NCI-H1930 (cell line): ENCODE results near the gene KAT7.

Experiments
- DNase-seq, 2 experiments: peaks; one replicate each; lab custom pipeline; 2025; lab: John Stamatoyannopoulos, UW

KAT7 gene

DNA sequence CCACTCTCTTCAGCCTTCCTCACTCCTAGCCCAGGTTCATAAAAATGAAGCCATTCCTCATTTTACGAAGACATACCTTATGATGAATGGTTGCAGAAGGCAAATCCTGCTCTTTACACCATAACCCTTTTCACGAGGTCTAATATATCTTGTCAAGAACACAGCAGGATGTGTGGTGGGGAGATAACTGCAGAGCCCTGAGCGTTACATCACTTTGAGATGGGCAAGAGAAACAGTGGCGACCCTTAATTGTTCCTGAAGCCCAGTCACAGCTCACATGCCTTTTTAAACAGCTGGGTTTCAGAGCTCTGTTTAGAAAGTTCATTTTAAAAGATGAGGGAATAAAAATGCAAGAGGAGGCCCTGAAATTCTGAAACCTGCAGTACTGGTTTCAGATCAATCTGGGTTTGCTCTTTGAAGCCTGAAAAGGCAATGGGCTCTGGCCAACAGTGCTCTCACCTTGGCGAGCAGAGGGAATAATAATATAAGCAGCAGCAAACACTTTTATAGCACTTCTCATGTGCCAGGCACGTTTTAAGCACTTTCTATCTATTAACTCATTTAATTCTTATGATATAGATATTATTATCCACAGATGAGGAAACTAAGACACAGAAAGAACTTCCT, 27.4 kb upstream of the KAT7 start:
- DNase-seq: no peak

DNA sequence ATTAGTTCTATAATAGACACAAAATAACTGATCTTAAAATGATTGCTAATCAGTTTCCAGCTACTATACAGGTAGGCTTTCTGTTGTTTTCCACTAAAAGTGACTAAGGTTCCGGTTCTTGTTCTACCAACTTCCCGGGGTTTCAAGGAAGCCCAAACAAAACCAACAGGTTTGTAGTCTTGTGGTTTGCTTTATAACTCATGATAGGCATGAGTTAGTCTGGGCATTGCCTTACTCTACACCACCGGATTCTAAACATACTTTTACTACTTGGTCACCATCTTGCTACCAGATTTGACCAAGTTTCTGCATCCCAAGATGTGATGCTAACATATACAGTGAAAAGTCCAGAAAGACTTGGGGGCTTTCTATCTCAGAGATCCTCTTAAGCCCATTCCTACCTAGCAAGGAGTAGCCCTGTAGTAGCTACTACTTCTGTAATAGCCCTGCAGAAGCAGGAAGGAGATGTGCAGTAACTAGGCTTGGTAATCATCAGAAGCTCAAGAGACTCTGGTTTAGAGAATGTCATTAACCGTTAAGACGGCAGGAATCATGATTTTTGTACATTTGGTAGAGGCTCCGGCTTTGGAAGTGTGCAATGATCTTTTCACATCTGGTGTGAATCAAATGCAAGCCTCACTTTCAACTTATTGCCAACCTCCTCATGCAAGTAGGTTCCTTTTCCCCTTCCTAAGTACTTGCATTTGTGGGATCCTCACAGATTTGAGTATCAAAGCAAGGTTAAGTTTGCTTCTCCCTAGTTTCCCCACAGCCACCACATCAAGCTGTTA, 26.1 kb upstream of the KAT7 start:
- DNase-seq: no peak

DNA sequence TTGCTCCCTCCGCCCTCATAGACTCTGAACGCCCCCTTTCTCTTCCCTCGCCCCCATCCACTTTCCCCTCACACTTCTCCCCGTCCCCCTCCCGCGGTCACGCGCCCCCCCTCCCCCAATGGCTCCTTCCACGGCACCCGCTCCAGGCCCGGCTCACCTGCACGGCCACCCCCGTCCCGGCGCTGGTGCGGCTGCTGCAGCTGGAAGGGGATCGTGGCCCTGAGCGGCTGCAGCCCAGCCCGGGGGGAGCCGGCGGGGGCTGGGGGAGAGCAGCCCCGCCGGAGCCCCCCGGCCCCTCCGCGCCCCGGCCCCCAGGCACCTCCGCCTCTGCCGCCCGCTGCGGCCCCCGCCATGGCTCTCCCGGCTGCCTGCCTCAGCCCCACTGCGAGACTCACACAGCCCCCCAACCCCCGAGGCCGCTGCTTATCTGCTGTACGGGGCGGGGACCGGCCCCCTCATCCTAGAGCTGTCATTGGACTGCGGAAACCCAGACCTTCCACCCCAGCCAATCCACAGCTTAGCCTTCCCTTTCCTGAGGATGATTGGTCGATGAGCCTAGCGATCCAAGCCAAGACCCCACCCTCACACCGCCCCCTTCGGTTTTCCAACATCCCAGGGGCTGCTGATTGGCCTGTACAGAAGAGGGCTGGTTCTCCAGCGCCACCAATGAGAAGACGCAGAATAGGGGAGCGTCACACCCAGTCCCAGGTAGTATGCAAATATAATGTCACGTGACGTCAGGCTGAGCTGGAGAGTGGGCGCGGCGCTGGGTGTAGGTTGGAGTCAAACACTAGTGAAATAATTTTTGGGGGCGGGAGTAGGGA, 24.5 kb upstream of the KAT7 start, which contains the start of gene FAM117A:
Gene FAM117A, minus strand, starts transcription at position 397 of the 824 bp plus-strand sequence. Its CDS starts 44 bp downstream, at position 353.
- DNase-seq: peak; percentile 95 to 97

DNA sequence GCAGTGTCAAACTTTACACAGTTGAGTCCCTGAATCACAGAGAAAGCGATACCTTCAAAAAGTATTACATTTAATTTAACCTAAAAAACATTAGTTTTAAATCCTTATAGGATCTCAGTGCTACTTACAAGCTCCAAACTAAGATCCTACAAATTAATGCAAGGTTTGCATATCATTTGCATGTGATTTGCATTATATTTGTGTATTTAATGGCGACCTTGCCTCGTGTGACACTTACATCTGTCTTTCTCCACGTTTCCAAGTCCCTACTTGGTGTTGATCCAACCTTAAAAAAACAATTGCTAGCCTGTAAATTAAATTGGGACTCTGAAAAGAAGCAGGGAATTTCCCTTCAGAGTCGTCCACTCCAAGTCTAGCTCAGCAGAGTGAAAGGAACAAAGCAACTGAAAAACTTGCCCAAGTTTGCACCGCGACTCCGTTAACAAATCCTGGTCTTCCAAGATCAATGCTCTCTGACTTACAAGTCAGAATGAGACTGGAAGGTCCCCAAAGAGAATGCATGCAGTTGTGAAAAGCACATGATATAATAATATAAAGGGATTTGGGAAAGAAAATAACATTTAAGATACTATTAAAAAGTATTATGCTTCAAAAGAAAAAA, 23.8 kb upstream of the KAT7 start:
- DNase-seq: no peak

DNA sequence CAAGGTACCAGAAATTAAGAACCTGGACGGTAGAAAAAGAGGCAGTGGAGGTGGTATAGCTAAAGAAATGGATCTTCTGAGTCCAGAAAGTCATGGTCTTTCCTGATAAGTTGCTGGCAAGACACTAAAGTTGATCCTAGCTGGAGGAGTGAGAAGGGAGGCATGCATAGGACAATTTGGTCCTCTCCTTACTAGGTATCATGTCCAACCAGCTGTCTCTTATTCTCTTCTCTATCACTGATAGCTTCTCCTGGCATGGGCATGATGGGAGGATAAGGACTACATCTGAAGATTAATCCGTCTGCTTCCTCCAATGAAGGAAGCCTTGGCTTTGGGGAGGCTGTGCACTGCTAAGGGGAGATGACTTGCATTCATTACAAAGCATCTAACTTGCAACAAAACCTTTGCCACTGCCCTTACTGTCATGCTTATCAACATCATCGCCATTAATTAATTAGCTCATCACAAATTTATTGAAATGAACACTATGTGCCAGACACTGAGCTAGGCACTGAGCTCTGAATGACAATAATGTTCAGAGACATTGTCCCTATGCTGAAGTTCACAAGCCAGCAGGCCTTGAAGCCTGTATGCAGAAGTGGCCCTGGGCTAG, 21.5 kb upstream of the KAT7 start:
- no peak for DNase-seq

DNA sequence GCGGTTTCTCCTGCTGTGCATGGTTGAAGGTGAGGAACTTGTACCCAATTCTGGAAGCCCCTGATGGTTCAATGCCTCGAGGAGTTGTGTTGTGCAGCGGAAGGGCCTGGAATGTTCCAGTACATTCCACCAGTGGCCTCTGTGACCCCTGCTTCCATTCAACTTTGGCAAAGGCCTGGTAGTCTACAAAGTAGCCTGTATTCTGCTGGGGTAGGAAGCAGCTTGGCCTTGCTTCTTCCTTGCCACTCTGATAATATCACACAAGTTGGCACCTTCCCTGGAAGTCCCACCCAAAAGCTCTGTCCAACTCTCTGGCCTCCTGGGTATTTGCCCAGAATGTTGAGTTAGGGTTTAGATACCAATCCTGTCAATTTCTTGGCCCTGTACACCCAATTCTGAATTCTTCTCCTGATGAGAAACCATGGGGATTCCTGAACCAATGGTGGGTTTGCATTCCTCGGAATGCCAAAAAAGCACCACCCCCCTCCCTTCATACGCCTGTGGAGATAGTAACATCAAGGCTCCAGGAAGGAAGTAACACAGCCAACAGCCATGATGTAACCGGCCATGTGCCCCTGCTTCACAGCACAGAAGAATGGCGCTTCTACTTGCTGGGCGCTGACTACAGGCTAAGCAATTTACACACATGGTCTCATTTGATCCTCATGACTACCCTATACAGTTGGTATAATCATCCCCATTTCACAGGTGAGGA, 12.8 kb upstream of the KAT7 start:
- no peak for DNase-seq

DNA sequence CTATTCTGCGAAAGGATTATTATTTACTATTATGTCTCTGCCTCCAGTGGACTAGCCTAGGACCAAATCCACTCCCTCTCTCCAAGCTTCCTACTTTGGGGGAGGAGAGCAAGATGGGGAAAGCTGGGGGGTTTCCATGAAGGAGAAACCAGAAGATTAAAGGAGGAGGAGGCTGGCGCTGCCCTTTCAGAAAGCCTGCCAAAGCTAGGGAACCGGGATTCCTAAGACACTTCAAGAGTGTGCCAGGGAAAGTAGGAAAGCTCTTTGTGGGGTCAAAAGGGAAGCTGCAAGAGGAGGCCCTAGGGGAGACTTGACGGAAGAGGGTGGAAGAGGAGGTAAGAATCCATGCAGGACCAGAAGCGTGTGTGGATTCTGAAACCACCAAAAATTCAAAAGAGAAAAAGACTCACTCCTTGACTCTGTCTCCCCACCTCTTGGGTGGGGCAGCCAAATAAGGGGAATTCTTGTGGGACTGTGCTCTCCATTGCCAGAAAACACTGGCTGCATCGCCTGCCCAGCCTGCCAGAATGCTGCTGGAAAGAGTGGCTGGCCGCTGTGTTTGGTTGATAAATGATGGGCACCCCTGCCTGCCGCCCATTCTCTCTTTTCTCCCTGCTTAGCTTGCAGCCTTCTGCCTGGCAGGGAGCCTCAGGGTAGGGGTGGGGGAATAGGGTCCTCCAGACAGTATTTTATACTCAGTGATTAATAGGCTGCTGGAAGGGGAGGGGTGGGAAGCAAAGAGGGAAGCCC, 11.8 kb upstream of the KAT7 start:
- no peak for DNase-seq

DNA sequence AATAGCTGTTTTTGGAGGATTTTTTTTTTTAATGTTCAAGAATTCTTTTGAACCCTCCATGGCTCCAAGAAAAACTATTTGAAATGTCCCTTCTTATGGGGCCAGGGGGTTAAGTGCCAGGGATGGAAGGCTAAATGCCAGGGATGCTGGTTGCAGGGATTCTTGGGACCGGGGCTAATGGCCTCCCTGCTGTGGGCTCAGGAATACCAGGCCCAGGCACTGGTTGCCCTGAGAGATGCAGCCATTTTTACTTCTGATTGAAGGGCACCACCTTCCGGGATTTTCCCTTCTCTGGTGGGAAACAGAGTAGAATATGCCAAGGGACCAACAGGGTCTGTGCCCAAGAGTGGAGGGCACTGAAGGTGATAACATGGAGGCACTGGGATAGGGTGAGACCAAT, 10.9 kb upstream of the KAT7 start:
- no peak for DNase-seq

DNA sequence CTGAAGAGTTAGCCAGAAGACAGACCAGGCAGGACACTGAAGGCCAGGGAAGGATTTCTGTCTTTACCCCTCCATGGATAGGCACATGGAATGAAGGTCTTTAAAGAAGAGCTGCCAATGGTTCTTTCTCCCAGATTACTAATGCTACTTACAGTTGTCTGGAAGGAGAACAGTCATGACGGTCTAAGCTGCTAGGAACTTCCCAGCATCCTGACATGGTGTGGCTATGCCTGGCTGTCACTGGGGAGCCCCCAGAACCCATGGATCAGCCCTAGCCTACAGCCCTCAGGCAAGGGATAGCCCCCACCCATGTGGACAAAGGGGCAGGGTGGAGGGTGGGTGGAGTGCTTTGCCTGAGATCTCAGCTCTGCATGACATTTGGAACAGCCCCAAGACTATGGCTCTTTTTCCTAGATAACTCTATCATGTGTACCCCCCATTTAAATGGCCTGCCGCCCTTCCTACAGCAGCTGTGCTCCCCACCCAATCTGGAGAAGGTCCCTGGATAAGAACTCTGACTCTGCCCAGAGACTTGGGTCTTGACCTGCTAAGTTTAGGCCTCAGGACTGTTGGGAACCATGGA, 9.2 kb upstream of the KAT7 start:
- no peak for DNase-seq

DNA sequence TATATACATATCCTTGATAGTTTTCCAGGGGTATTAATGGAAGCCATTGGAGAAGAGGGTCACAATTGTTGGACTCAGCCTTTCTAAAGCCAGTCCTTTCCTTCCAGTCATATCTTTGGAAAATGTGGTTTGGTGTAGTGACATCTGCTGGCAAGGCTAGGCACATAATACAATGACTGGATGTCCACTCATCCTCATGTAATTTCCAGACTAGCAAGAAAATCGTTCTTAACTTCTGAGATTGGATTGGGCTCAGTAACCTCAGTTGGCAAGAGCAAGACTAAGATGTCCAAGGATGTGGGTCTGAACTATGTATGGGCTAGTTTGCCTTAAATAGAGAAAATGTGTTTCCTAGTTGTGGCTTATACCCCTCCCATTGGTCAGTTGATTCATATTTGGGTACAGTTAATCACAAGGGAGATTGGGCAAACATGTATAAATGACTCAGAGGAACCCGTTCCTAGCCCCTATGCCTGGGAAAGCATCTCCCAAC, 8.7 kb upstream of the KAT7 start:
- peak in 1 of 2 experiments; percentile 7 for DNase-seq

DNA sequence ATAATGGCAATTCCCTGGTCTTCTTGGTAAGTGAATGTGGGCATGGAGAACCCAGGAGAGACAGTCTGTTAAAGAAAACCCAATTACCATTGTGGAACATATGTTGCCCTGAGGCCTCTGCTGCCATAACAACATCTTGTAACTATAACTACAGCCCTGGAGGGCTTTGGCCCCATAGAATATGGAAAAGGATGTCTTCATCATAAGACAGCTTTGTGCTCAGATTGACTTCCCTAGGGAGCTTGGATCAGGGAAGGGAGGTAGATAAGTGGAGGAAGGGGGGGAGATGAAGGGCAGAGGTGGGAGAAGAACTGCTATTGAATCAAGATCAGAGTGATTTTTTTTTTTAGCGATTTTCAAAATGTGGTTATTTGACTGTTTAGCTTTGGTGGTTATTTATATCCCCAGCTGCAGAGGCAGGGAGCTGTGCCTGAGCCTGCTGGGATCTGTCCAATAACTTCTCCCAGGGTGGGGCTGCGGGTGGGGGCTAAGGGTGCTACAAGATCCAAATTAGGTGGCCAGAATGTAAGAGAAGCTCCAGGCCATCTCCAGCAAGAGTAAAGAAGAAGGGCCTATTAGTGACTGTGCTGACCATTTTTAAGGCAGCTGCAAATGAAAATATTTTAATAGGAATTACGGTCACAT, 5.3 kb upstream of the KAT7 start:
- DNase-seq: no peak

DNA sequence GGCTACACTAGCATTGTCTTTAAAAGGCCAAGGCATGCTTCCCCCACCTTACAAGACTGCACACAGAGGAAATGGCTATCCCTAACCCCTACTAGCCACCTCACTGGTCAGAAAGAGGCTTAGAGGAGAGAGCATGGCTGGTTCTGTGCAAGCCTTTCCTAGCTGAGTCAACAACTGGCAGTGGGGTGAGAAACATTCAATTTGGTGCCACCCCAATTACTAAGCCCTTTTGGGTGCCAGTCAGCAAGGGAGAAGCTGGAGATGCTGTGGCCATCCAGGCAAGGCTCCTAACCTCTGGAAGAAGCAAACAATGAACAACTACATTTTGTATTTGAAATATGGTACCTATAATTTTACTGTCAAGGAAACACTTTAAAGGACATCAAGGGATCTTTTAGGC, 4.7 kb upstream of the KAT7 start:
- no peak for DNase-seq

DNA sequence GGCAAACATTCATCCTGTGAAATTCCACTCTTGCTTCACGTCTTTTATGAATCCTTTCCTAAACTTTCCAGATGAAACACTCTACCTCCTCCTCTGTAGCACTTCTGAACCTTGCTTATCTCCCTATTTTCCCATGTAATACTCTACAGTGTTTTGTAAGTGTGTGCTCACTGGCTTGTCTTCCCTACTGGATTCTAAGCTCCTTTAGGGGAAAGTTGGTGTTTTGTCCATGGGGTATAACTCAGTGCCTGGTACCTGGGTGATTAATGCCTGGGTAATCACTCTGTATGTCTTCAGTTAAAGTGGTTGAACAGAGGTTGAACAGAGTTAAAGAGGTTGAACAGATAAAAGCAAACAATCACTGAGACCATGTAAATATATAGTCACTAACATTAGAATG, 3.8 kb upstream of the KAT7 start:
- no peak for DNase-seq

DNA sequence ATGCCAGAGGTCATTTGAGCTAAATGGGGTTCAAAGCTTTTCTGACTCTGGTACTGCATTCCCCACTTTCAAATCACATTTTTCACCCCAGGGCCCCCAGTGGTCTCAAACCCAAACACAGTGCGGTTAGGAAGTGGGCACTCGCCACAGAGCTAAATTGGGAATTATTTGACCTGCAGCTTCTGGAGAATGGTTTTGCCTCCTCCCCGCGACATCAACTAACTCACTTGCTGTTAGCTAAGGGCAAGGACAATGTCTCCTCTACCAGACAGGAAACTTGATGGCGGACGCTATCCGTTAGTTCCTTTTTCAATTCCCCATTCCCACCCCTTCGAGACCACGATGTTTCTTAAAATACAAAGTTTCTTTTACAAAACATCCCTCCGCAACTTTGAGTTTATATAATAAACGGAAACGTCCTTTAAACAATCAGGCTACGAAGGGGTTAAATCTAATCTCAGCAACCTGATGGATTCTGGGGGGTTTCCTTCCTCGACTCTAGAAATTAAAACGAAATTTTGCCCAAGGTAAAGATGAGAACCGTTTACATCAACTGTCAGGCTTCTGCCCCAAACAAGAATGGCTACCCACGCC, 500 bp upstream of the KAT7 start:
- no peak for DNase-seq

DNA sequence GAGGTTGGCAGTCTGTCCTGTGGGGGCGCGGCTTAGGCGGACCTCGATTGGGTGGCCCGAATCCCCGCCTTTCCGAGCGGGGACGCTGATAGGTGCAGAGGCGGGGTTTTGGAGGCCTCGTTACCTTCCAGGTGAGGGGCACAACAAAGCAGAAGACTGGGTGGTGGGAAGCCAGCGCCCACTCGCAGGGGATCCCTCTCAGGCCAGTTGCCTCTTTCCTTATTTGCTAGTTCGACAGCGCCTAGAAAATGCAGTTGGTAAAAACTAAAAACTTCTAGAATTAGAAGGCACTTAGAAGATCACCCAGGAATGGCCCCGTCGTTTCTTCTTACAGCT, 730 bp downstream of the KAT7 start:
- DNase-seq: no peak

DNA sequence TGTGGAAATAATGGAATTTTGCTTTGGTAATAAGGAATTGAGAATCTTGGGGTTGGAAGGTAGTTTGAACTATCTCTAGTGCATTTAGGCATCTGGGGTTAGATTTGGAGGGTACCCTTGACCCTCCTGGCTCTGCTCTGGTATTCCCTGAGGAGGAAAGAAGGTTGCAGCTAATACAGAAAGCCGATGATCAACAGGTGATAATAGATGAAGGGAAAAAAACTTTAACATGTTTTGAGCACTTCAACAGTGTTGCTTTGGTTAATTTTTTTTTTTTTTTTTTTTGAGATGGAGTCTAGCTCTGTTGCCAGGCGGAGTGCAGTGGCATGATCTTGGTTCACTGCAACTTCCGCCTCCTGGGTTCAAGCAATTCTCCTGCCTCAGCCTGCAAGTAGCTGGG, 4.8 kb downstream of the KAT7 start:
- no peak for DNase-seq

DNA sequence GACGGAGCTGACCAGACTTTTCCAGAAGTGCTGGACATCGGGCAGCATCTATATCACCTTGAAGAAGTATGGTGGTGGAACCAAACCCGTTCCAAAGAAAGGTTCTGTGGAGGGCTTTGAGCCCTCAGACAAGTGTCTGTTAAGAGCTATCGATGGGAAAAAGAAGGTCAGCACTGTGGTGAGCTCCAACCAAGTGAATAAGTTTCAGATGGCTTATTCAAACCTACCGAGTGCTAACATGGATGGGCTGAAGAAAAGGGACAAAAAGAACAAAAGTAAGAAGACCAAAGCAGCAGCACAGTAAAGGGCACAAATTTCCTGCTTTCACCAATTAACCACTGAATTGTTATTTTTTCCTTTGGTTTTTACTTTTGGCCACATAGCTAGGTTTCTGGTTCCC, 6.9 kb downstream of the KAT7 start:
- DNase-seq: no peak

DNA sequence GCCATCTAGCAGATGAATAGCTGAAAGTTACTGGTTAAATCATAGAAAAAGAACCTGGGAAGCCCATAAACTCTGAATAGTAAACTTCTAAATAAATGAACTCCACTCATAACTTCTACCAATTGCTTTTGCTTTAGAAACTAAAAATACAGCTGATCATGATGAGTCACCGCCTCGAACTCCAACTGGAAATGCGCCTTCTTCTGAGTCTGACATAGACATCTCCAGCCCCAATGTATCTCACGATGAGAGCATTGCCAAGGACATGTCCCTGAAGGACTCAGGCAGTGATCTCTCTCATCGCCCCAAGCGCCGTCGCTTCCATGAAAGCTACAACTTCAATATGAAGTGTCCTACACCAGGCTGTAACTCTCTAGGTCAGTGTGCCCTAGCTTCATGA, 9.7 kb downstream of the KAT7 start:
- DNase-seq: no peak

DNA sequence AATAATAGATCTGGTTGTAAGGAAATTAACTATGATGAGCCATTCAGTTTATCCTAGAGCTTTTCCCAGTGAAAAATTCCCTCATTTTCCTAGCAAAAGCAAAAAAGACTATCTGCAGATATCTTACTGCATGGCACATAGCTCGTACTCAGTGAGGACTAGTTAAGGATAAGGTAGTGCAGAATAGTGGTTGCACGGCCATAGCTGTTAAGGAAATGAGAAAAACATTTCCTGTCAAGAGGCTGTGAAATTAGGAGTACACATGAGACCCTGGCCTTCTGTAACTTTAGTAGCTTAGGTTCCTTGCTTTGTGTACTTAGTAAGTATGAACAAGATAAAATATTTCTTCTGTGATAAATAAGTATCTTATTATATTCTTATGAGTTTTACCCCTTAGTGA, 10.3 kb downstream of the KAT7 start:
- DNase-seq: no peak
